HG03139 (cell line): Measurements from ENCODE around the gene PTPRG.

Experiments used
- ATAC-seq: cut with Tn5 transposase; IDR thresholded peaks from one replicate; pipeline ENCODE4 v1.9.1; 2021; ENCODE audit not compliant: unreplicated experiment

The PTPRG gene

GRCh38 chr3:61562042-61562720 lies 810 bp downstream of the PTPRG start:
- no peak for ATAC-seq

- no peak for ATAC-seq
Observed at GRCh38 chr3:61562721-61563312, 1.4 kb downstream of the PTPRG start.

- ATAC-seq, result no peak
Observed at GRCh38 chr3:61563313-61564271, 2.2 kb downstream of the PTPRG start.

GRCh38 chr3:61564395-61565059 lies 3.2 kb downstream of the PTPRG start:
- no peak for ATAC-seq

DNA sequence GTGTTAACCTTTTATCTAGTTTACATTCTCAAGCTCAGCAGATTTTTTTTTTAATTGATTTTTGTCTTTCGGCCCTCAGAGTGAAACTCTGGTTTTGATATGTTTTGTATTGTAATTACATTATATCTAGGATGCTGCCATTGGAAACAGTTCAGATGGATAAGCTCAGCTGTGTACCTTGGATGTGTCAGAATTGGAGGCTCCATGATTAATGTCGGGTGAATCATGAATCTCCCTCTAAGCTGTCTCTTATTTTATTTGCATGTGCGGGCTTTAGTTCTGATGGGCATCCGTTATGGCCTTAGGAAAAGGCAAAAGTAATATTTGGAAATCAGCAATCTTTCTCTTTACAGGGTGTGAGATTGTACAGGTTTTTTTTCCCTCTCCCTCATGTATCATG lies 4.2 kb downstream of the PTPRG start:
- ATAC-seq, result no peak

GRCh38 chr3:61568127-61568526 lies 6.8 kb downstream of the PTPRG start:
- no peak for ATAC-seq

- ATAC-seq, result no peak
Observed at GRCh38 chr3:61569856-61570580, 8.6 kb downstream of the PTPRG start.

DNA sequence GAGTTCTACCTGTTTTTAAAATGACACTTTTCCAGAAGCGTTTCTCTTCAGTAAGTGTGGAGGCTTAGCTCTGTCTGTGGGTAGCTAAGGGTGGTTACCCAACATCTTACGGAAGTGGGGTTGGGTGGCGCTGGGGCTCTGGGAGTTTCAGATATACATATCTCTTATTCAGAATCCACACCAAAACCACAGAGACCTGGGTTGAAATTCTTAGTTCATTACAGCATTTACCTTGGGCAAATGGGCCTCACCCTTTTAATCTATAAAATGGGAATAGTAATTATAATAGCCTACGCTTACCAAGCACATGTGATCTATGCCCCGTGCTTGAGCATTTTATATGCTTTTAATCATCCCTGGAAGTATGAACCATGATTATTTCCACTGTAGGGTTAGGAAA lies 9.4 kb downstream of the PTPRG start:
- no peak for ATAC-seq

DNA sequence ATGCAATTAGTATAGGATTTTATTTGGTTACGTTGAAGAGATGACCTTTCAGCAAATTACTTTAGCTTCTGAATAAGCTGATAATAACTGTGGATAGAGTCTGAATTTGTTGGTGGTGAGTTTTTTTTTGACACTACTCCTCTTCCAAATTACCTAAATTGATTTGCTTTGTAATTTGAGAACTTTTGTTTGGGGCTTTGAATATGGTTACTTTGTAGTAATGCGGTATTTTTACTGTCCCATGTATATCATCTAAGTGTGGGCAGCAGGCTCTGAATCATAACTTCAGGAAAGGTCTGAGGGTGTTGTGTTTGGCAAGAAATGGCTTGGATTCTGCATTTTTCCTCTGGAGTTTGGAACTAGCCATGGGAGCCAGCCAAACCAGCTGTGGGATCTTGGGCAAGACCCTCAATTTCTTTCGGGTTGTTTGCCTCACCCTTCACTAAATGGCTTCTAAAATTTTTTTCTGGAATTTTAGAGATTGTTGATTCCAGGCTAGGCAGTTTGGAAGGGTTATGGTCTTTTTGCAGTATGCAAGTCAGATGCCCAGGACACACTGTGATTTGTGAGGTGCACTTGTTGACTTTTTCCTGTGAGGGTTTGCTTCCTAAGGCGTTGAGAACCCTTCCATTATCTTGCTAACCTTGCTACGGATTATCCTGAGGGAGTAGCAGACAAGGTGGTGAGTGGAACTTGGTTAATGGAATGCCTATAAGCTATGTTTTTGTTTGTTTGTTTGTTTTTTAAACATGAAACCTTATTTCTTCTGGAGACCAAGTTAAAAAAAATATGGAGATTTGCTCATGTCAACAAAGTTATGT lies 10.4 kb downstream of the PTPRG start:
- no peak for ATAC-seq

- no peak for ATAC-seq
Observed at GRCh38 chr3:61572879-61573278, 11.5 kb downstream of the PTPRG start.

DNA sequence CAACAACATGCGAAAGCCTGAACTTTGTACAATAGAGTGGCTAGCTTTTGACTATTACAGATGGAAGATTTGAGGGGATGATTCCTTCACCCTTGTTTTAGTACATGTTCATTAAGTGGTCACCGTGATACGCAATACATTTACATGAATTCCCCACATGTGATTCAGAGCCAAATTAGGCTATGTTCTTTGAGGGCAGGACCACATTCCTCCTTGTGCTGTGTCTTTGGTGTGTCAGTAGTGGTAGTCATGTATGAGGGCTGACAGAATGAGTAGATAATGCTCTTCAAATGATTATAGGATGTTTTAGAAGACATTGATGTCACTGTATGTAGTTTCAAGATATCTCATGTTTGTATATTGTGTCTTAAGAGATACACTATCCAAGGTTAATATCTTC lies 12.1 kb downstream of the PTPRG start:
- no peak for ATAC-seq

DNA sequence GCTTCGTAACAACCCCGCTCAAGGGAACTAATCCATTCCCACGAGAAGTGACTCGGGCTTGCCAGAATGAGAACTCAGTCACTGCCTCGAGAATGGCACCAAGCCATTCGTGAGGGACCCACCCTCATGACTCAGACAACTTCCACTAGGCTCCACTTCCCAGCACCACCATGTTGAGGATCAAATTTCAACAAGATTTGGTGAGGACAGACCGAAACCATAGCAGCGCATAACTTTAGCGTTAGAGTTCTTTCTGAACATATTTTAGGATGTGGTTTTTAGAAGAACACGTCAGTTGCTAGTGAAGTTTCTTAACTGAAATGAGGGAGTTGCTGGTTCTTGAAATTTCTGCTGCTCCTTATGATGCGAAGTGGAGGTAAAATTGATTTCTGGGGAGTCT lies 13.5 kb downstream of the PTPRG start:
- no peak for ATAC-seq

DNA sequence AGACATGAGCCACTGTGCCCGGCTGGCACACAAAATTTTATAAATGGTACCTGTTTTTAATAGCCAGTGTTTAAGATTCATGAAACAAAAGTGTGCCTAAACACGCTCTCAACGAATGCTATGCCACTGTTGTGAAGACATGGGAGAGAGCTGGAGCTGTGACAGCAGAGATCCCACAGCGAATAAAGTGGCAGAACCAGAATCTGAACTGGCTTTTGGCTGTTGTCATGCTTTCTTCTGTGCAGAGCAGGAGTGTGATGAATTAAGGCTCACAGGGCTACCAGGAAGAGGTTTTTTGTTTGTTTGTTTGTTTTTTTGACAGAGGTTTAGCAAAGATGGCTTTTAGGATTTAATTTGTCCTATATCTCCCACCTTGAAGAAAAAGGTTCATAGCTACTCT lies 14.5 kb downstream of the PTPRG start:
- ATAC-seq, result no peak

DNA sequence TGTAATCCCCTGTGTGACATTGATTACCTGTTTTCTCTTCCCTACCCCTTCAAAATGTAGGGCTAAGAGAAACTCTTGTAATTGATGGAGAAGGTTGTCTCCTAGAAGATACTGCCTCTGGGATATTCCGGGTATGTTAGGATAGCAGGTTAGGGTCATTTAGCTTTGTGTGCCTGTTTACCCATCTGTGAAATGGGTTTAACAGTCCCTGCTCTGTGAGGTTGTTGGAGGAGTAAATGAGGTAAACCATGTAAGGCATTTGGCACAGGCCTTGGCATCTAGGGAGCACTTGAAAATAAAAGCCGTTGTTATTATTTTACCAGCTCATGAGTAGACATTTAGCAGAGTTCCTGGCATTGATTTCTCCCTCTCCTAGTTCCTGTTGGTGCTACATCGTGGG lies 16.4 kb downstream of the PTPRG start:
- ATAC-seq, result no peak

DNA sequence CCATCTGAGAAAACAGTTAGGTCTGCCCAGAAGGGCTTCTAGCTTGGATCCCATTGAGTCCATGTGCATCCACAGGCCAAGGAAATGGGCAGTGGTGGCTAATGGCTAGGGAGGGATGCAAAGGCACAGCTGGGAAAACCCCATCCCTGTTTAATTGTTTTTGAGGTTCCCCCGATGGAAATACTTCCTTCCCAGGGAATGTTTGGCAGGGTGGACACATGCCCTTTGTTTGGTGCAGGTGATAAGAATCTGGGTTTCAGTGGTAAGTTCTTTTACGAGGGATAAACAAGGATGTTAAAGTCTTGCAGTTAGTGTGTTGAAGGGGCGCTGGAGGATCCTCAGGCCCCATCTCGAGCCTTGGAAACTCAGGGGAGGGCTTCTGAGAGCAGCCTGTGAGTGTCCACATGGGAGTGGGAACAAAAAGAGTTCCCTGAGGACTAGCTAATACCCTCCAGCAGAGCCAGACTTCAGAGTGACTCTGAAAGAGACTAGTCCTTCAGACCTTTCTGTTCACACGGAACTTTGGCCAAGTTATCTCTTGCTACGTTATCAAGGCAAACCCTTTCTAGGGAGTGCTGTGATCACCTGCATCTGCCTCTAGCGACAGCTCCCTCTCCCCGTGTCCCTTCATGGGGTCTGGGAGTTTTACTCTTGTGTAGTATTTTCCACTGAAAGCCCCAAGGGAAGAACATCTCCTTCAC lies 17.4 kb downstream of the PTPRG start:
- no peak for ATAC-seq

DNA sequence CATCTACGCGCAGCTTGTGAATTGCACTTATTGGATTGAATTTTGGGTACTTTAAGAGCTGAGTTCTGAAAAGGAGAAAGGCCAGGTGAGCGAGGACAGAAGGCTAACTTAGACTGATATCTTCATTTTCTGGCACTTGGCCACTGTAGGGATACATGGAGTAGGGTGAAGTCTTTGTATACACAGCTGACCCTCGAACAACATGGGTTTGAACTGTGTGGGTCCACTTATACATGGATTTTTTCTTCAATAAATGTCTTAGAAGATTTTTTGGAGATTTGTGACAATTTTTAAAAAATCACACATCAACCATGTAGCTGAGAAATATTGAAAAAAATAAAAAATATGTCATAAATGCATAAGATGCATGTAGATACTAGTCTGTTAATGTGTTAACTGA lies 18.3 kb downstream of the PTPRG start:
- ATAC-seq, result no peak

DNA sequence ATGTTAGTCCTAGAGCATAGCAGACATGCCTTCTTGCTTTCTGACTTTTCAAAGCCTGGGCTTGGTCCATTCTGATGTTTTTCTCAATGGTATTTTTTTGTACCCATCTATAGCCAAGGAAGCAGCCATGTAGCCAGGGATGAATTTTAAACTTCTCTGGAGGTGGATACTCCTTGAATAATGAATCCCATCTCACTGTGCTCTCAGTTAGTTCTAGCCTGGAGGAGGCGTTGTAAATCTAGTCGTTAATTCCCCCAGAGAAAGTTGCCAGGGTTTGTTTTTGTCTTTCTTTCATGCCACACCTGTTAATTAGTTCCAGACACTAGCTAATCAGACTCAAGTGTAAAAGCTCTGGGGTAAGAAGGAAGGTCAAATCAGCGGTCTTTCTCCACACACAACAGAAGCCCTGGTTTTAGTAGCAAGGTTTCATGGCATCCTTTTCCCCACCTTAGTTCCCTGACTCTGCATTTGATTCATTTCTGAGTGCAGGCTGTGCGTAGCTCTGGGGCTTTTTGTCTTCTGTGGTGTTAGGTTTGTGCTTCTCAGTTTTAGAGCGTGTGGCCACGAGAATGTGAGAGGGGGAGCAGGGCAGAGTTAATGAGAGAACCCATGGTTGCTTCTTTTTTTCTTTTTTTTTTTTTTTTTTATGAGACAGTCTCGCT lies 19.7 kb downstream of the PTPRG start:
- no peak for ATAC-seq

GRCh38 chr3:61582287-61582686 lies 20.9 kb downstream of the PTPRG start:
- no peak for ATAC-seq

GRCh38 chr3:61582846-61583245 lies 21.5 kb downstream of the PTPRG start:
- no peak for ATAC-seq
